Upper lobe of left lung (tissue), 6 donors: ENCODE data around the gene SUMF2. TPM values are rescaled to one million over a fixed set of nuclear protein-coding genes. Genes with fewer than 3 reads are reported as not detected.
"Not testable (repeated sequence)": the region's sequence is repeated elsewhere in the genome, so short reads cannot be mapped to it uniquely, and the experiment has no call there.

Experiments used
- ATAC-seq, 2 donors: fragments of 200-7000 bp; cut with Tn5 transposase; one replicate each; pipeline ENCODE4 v1.9.1; 2022; ENCODE audit warnings: mild to moderate bottlenecking in 2 of 2, moderate library complexity in 2 of 2; ENCODE audit not compliant: low FRiP score in 2 of 2
- DNase-seq, 2 donors: peaks; one replicate each; pipeline ENCODE4 v3.0.0-alpha.2; 2019 to 2020
- H3K27ac ChIP-seq, 4 donors: fragments of 200-600 bp; sonication (generic); one replicate each; pipeline ENCODE4 v1.5.1; 2016 to 2019
- H3K27me3 ChIP-seq, 4 donors: fragments of 200-600 bp; sonication (generic); one replicate each; pipeline ENCODE4 v1.5.1; 2017 to 2019
- H3K36me3 ChIP-seq, 4 donors: fragments of 200-600 bp; sonication (generic); one replicate each; pipeline ENCODE4 v1.5.1; 2016 to 2019
- H3K4me1 ChIP-seq, 4 donors: fragments of 200-600 bp; sonication (generic); one replicate each; pipeline ENCODE4 v1.5.1; 2018 to 2019
- H3K4me3 ChIP-seq, 4 donors: fragments of 200-600 bp; sonication (generic); one replicate each; pipeline ENCODE4 v1.5.1; 2017 to 2019; ENCODE audit warnings: mild to moderate bottlenecking in 2 of 4, moderate library complexity in 1 of 4
- H3K9me3 ChIP-seq, 4 donors: fragments of 200-600 bp; sonication (generic); one replicate each; pipeline ENCODE4 v1.5.1; 2018 to 2019
- EP300 ChIP-seq, 4 donors: sonication (generic); formaldehyde crosslinking; IDR thresholded peaks; one replicate each; pipeline ENCODE4 v1.5.1; 2017; ENCODE audit warnings: antibody characterized with exemption in 4 of 4, control low read depth in 2 of 4
- POLR2A ChIP-seq, 4 donors: fragments of 450-650 bp; IDR thresholded peaks; one replicate each; pipeline ENCODE4 v1.5.1; 2016 to 2017; ENCODE audit warnings: antibody characterized with exemption in 4 of 4, mild to moderate bottlenecking in 2 of 4
- POLR2AphosphoS5 ChIP-seq, 2 donors: sonication (generic); formaldehyde crosslinking; IDR thresholded peaks; one replicate each; pipeline ENCODE4 v1.5.1; 2017; ENCODE audit warnings: antibody characterized with exemption in 2 of 2
- whole genome bisulfite sequencing, 2 donors: methylation state at CpG; one replicate each; pipeline ENCODE4 v1.1.5; 2017 to 2018; 5-methylcytosine and 5-hydroxymethylcytosine counted together
- total RNA-seq, 6 donors: library from RNA; depleted of rRNA in 4 of 6; stranded (reverse); fragments of >200 nt in 4 of 6; gene quantifications; one replicate each; pipeline versions ENCODE4 v1.1.0 to v1.2.1, GENCODE V29; 2016 to 2021
- TF ChIP-seq, protein P1 (sequence below), 6 experiments: fragments of 450-650 bp in 4 of 6; fragments of 200-600 bp in 2 of 6; sonication (generic) in 2 of 6; IDR thresholded peaks; one replicate each; pipeline ENCODE4 v1.5.1; 2016 to 2019; ENCODE audit warnings: antibody characterized with exemption in 6 of 6
- donor health status: DM: no; HTN: no; CAD: no; lungs with moderate emphysema.
- donor health status: DM: no; HTN: yes; CAD: no; lungs with severe emphysema.

SUMF2 gene
- total RNA-seq, 6 donors from 2014 or later = 85.9 to 185 (median 155) TPM

DNA sequence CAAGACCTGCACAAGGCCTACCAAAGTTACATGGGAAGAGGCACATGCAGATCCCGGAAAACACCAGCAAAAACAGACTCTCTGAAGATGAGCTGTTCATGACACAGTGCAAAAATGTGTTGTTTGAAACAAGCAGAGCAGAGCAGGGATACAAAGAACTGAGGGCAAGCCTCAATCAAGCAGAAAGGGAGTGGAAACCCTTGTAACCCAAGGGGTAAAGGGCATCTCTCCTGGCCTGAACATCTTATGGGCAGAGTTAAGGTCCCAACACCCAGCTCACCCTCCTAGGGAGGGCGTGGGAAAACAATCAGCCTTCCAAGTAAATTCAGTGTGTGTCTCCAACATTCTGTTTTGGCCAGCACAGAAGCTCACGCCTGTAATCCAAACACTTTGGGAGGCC lies 23.4 kb upstream of the SUMF2 start:
- no peak overlapping the region for H3K27ac ChIP-seq
- 75 to 86% methylated on average over 3 of the region's 3 CpGs for WGBS, 2 donors
- H3K9me3 ChIP-seq = no peaks in the 10 kb centered on the region
- DNase-seq (no peak), ATAC-seq (no peak)
- no peaks in the 10 kb centered on the region for H3K27me3 ChIP-seq
- H3K4me1 ChIP-seq = no peaks in the 10 kb centered on the region
- no peak overlapping the region for H3K4me3 ChIP-seq
- TF ChIP-seq POLR2A (IDR thresholded peaks at IDR 0.05) = no peak
- TF ChIP-seq, protein P1, sequence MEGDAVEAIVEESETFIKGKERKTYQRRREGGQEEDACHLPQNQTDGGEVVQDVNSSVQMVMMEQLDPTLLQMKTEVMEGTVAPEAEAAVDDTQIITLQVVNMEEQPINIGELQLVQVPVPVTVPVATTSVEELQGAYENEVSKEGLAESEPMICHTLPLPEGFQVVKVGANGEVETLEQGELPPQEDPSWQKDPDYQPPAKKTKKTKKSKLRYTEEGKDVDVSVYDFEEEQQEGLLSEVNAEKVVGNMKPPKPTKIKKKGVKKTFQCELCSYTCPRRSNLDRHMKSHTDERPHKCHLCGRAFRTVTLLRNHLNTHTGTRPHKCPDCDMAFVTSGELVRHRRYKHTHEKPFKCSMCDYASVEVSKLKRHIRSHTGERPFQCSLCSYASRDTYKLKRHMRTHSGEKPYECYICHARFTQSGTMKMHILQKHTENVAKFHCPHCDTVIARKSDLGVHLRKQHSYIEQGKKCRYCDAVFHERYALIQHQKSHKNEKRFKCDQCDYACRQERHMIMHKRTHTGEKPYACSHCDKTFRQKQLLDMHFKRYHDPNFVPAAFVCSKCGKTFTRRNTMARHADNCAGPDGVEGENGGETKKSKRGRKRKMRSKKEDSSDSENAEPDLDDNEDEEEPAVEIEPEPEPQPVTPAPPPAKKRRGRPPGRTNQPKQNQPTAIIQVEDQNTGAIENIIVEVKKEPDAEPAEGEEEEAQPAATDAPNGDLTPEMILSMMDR (IDR thresholded peaks at IDR 0.05) = no peak
- TF ChIP-seq EP300 (IDR thresholded peaks at IDR 0.05) = no peak
- TF ChIP-seq POLR2AphosphoS5 (IDR thresholded peaks at IDR 0.05) = no peak
- H3K36me3 ChIP-seq = no peaks in the 10 kb centered on the region

DNA sequence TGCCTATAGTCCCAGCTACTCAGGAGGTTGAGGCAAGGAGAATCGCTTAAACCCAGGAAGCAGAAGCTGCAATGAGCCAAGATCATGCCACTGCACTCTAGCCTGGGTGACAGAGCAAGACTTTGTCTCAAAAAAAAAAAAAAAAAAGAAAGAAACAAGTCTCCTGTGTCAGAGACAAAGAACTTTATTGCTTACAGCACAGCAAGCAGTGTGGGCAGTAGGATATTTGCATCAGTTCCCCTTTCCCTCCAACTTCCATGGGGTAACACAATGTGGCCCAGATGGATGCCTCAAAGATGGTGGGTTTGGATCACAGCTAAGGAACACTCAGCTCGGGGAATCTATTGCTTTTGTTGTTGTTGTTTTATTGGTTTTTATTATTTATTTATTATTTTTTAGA lies 18.3 kb upstream of the SUMF2 start:
- Histone ChIP-seq H3K27ac (peak overlapping the region in 3 of 4 donors; percentile 34 to 76 (median 72)), H3K4me1 (peaks cover 18 to 38% (median 23%) of the 10 kb centered on the region in 4 donors)
- H3K36me3 ChIP-seq, H3K9me3 ChIP-seq, DNase-seq, ATAC-seq, H3K27me3 ChIP-seq, H3K4me3 ChIP-seq: not testable (repeated sequence)
- 79 to 94% methylated on average over 2 of the region's 2 CpGs for WGBS, 2 donors

DNA sequence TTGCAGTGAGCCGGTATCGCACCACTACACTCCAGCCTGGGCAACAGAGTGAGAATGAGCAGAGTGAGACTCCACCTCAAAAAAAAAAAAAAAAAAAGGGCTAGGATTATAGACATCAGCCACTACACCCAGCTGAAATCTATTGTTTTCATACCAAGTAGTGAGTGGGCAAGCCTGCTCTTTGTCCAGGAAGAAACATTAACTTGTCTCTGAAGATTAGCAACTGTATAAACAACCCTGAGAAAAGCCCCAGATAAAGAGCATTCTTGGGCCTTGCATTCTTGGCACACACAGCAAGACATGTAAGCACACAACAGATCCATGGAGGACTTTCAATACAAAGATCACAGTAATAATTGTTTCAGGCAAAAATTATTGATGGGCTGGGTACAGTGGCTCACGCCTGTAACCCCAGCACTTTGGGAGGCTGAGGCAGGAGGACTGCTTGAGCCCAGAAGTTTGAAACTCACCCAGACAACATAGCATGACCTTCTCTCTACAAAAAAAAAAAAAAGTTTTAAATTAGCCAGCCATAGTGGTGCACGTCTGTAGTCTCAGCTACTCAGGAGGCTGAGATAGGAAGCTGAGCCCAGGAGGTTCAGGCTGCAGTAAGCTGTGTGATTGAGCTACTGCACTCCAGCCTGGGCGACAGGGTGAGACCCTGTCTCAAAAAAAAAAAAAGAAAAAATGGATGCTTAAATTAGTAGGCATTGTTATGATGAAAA lies 17.2 kb upstream of the SUMF2 start:
- no peak for DNase-seq
- H3K27ac ChIP-seq = peak overlapping the region; percentile 36 to 76 (median 64)
- H3K4me3 ChIP-seq = no peak overlapping the region
- H3K9me3 ChIP-seq = no peaks in the 10 kb centered on the region
- no peak for ATAC-seq
- peaks cover 19 to 41% (median 23%) of the 10 kb centered on the region in 4 donors for H3K4me1 ChIP-seq
- H3K36me3 ChIP-seq = no peaks in the 10 kb centered on the region
- 34 to 41% methylated on average over 5 of the region's 5 CpGs for WGBS, 2 donors
- TF ChIP-seq, protein P1 (IDR thresholded peaks at IDR 0.05) = no peak
- TF ChIP-seq EP300 (IDR thresholded peaks at IDR 0.05) (no peak), POLR2A (IDR thresholded peaks at IDR 0.05) (no peak), POLR2AphosphoS5 (IDR thresholded peaks at IDR 0.05) (no peak)
- H3K27me3 ChIP-seq = no peaks in the 10 kb centered on the region

DNA sequence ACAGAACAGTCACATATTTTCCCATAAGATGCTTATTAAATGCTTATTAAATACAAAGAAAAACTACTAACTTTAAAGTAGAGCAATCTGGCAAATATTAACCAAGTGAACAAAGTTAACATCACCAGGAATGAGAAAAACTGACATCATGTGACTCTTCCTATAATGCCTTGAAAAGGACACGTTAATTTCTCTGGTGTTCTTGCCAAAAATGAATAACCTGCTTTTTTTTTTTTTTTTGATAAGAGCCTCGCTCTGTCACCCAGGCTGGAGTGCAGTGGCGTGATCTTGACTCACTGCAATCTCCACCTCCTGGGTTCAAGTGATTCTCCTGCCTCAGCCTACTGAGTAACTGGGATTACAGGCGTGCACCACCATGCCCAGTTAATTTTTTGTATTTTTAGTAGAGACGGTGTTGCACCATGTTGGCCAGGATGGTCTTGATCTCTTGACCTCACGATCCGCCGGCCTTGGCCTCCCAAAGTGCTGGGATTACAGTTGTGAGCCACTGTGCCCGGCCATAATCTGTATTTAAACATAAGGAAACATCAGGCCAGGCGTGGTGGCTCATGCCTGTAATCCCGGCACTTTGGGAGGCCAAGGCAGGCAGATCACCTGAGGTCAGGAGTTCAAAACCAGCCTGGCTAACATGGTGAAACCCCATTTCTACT lies 16.5 kb upstream of the SUMF2 start:
- not testable (repeated sequence) for H3K36me3 ChIP-seq, DNase-seq, H3K27me3 ChIP-seq, H3K9me3 ChIP-seq, H3K4me3 ChIP-seq, ATAC-seq
- 82 to 84% methylated on average over 11 of the region's 11 CpGs for WGBS, 2 donors
- peaks cover 23 to 46% (median 28%) of the 10 kb centered on the region in 4 donors for H3K4me1 ChIP-seq
- H3K27ac ChIP-seq = peak overlapping the region in 3 of 4 donors; percentile 36 to 76 (median 72)

DNA sequence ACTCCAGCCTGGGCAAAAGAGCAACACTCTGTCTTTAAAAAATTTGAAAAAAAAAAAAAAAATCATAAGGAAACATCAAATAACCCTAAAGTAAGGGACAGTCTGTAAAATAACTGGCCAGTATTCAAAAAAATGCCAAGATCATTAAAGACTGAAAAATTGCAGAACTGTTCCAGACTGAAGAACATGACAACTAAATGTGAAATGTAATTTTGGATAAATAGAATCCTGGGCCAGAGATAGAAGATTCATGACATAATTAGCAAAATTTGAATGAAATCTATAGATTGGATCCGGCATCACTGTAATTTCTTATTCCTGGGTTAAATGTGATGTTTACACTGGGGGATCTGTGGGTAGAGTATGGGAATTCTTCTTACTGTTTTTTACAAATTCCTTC lies 15.8 kb upstream of the SUMF2 start:
- TF ChIP-seq EP300 (IDR thresholded peaks at IDR 0.05) = no peak
- no peak for TF ChIP-seq POLR2A (IDR thresholded peaks at IDR 0.05)
- no peak for TF ChIP-seq POLR2AphosphoS5 (IDR thresholded peaks at IDR 0.05)
- peaks cover 0 to 6% (median 3%) of the 10 kb centered on the region in 4 donors for H3K36me3 ChIP-seq
- peaks cover 26 to 52% (median 33%) of the 10 kb centered on the region in 4 donors for H3K4me1 ChIP-seq
- 87 to 94% methylated on average over 1 of the region's 1 CpG for WGBS, 2 donors
- ATAC-seq (no peak), DNase-seq (no peak)
- H3K27ac ChIP-seq = peak overlapping the region in 3 of 4 donors; percentile 36 to 72 (median 36)
- H3K4me3 ChIP-seq = no peak overlapping the region
- H3K27me3 ChIP-seq = no peaks in the 10 kb centered on the region
- H3K9me3 ChIP-seq = no peaks in the 10 kb centered on the region

DNA sequence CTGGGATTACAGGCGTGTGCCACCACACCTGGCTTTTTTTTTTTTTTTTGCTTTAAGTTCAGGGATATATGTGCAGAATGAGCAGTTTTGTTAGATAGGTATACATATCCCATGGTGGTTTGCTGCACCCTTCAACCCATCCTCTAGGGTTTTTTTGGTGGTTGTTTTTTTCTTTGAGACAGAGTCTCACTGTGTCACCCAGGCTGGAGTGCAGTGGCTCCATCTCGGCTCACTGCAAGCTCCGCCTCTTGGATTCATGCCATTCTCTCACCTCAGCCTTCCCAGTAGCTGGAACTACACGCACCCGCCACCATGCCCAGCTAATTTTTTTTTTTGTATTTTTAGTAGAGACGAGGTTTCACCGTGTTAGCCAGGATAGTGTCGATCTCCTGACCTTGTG lies 15.3 kb upstream of the SUMF2 start:
- Histone ChIP-seq H3K27ac (peak overlapping the region in 2 of 4 donors; percentile 30 to 36), H3K4me1 (peaks cover 26 to 57% (median 33%) of the 10 kb centered on the region in 4 donors), H3K36me3 (peaks cover 0 to 11% (median 8%) of the 10 kb centered on the region in 4 donors)
- not testable (repeated sequence) for ATAC-seq, H3K4me3 ChIP-seq, H3K27me3 ChIP-seq, H3K9me3 ChIP-seq
- DNase-seq = peak in 1 of 2 donors; percentile 30
- WGBS, 2 donors = 73 to 74% methylated on average over 8 of the region's 8 CpGs
